CD4-positive, alpha-beta T cell (primary cell): ENCODE measurements around the gene PCDHA1. TPM values are rescaled to one million over a fixed set of nuclear protein-coding genes. Genes with fewer than 3 reads are reported as not detected.

Experiments
- ATAC-seq: fragments of 200-7000 bp; cut with Tn5 transposase; one replicate; pipeline ENCODE4 v1.10.0; 2022; ENCODE audit warnings: mild to moderate bottlenecking; ENCODE audit not compliant: poor library complexity
- CTCF ChIA-PET: fragments of 350-600 bp; sonication (Branson Sonifier 250); formaldehyde crosslinking; loops from one replicate; lab custom pipeline; 2021; ENCODE audit warnings: antibody characterized with exemption, inconsistent platforms; lab: Charles Lee
- POLR2A ChIA-PET: fragments of 350-600 bp; sonication (Branson Sonifier 250); formaldehyde crosslinking; loops from one replicate; lab custom pipeline; 2021; ENCODE audit warnings: antibody characterized with exemption, inconsistent platforms; lab: Charles Lee
- DNase-seq, 14 experiments: peaks; one replicate each; pipeline ENCODE4 v3.0.0-alpha.2; 2013 to 2020; ENCODE audit warnings: mixed read lengths in 2 of 14
- H3K27ac ChIP-seq, 2 donors: one replicate each; pipeline versions ENCODE4 v1.5.1 to v1.7.0; 2013; ENCODE audit warnings: low read length in 2 of 2, low read depth in 1 of 2, mild to moderate bottlenecking in 1 of 2
- H3K27me3 ChIP-seq, 2 experiments: 1 replicate in 1 of 2; 2 replicates in 1 of 2; pipeline versions ENCODE4 v1.6.1 to v1.7.0; 2013; ENCODE audit warnings: low read length in 2 of 2, control low read depth in 1 of 2, mild to moderate bottlenecking in 1 of 2, moderate library complexity in 1 of 2; ENCODE audit not compliant: insufficient read depth in 2 of 2, control insufficient read depth in 1 of 2
- H3K36me3 ChIP-seq: one replicate; pipeline ENCODE4 v1.6.1; 2013; ENCODE audit warnings: low read length, control low read depth; ENCODE audit not compliant: insufficient read depth
- H3K4me1 ChIP-seq: one replicate; pipeline ENCODE4 v1.6.1; 2013; ENCODE audit warnings: low read length, control low read depth; ENCODE audit not compliant: insufficient read depth
- H3K4me3 ChIP-seq: one replicate; pipeline ENCODE4 v1.5.1; 2013; ENCODE audit warnings: mild to moderate bottlenecking, low read length, moderate library complexity
- H3K9me3 ChIP-seq, 2 experiments: 1 replicate in 1 of 2; 2 replicates in 1 of 2; pipeline versions ENCODE4 v1.6.1 to v1.7.0; 2013; ENCODE audit warnings: low read length in 2 of 2, mild to moderate bottlenecking in 2 of 2, control low read depth in 1 of 2, moderate library complexity in 1 of 2; ENCODE audit not compliant: control insufficient read depth in 1 of 2, insufficient read depth in 1 of 2
- H3K27ac Mint-ChIP-seq: one replicate; pipeline ENCODE4 v1.8.0; 2020; ENCODE audit warnings: mixed read lengths
- H3K27me3 Mint-ChIP-seq: one replicate; pipeline ENCODE4 v1.8.0; 2021; ENCODE audit warnings: mixed read lengths
- H3K36me3 Mint-ChIP-seq: one replicate; pipeline ENCODE4 v1.8.0; 2021; ENCODE audit warnings: low read depth, mixed read lengths
- H3K4me1 Mint-ChIP-seq: one replicate; pipeline ENCODE4 v1.8.0; 2021; ENCODE audit warnings: low read depth, mixed read lengths
- H3K4me3 Mint-ChIP-seq: one replicate; pipeline ENCODE4 v1.8.0; 2020; ENCODE audit warnings: mild to moderate bottlenecking, mixed read lengths
- H3K9me3 Mint-ChIP-seq: one replicate; pipeline ENCODE4 v1.8.0; 2020; ENCODE audit warnings: mixed read lengths
- CTCF ChIP-seq: fragments of 200-600 bp; IDR thresholded peaks from one replicate; pipeline ENCODE4 v1.8.0; 2022; ENCODE audit warnings: antibody characterized with exemption, mild to moderate bottlenecking
- intact Hi-C, 2 experiments: fragments of 100-400 bp; cut with DNase I in 1 of 2; cut with micrococcal nuclease in 1 of 2; formaldehyde crosslinking; loops; one replicate each; pipeline versions ENCODE4 v1.15.1 to v1.9.0; 2023 to 2025; cut with DNase I, micrococcal nuclease
- total RNA-seq, 174 experiments: library from RNA in 2 of 174; stranded (reverse) in 2 of 174; gene quantifications; one replicate each; pipeline ENCODE4 v1.2.3 and lab custom pipeline; 2021 to 2026

The PCDHA1 gene
- total RNA-seq, 2 experiments from 2014 or later: not detected

- H3K36me3 Mint-ChIP-seq: peaks cover 64% of the 10 kb centered on the region
- ChIA-PET POLR2A (no interaction called here), CTCF (no interaction called here)
- no peaks in the 10 kb centered on the region for H3K4me1 ChIP-seq
- TF ChIP-seq CTCF: no peak
- DNase-seq: no peak
- no peaks in the 10 kb centered on the region for H3K36me3 ChIP-seq
- H3K27ac ChIP-seq: no peak overlapping the region
- H3K9me3 Mint-ChIP-seq: peaks cover 50% of the 10 kb centered on the region
- no peak for ATAC-seq
- peaks cover 0 to 9% of the 10 kb centered on the region in 2 experiments for H3K27me3 ChIP-seq
- H3K4me3 ChIP-seq: no peak overlapping the region
- no peaks in the 10 kb centered on the region for H3K4me1 Mint-ChIP-seq
- H3K27ac Mint-ChIP-seq: no peak overlapping the region
- no peak overlapping the region for H3K4me3 Mint-ChIP-seq
- intact Hi-C loops: no loop called here
- H3K9me3 ChIP-seq: peaks cover 27 to 70% of the 10 kb centered on the region in 2 experiments
- peaks cover 18% of the 10 kb centered on the region for H3K27me3 Mint-ChIP-seq
Observed at GRCh38 chr5:140753561-140753960, 32.4 kb upstream of the PCDHA1 start.

GRCh38 chr5:140764177-140764973, 21.6 kb upstream of the PCDHA1 start:
- DNase-seq (no peak), ATAC-seq (no peak)
- H3K36me3 Mint-ChIP-seq: peaks cover 53% of the 10 kb centered on the region
- H3K27me3 Mint-ChIP-seq: no peaks in the 10 kb centered on the region
- H3K27ac Mint-ChIP-seq: no peak overlapping the region
- POLR2A ChIA-PET: no interaction called here
- no peaks in the 10 kb centered on the region for H3K4me1 ChIP-seq
- no peak for TF ChIP-seq CTCF
- H3K27me3 ChIP-seq: no peaks in the 10 kb centered on the region
- H3K9me3 Mint-ChIP-seq: peaks cover 12% of the 10 kb centered on the region
- no peak overlapping the region for H3K4me3 ChIP-seq
- CTCF ChIA-PET: no interaction called here
- intact Hi-C loops: no loop called here
- H3K9me3 ChIP-seq: peaks cover 43 to 77% of the 10 kb centered on the region in 2 experiments
- no peaks in the 10 kb centered on the region for H3K4me1 Mint-ChIP-seq
- H3K4me3 Mint-ChIP-seq: no peak overlapping the region
- no peaks in the 10 kb centered on the region for H3K36me3 ChIP-seq
- no peak overlapping the region for H3K27ac ChIP-seq

- TF ChIP-seq CTCF: no peak
Observed at GRCh38 chr5:140767444-140767843, 18.5 kb upstream of the PCDHA1 start.

More at GRCh38 chr5:140767444-140767843, 18.5 kb upstream of the PCDHA1 start:
- Histone ChIP-seq H3K27me3 (no peaks in the 10 kb centered on the region), H3K4me1 (no peaks in the 10 kb centered on the region), H3K9me3 (peaks cover 33 to 89% of the 10 kb centered on the region in 2 experiments), H3K4me3 (no peak overlapping the region), H3K27ac (no peak overlapping the region), H3K36me3 (no peaks in the 10 kb centered on the region)
- CTCF ChIA-PET: no interaction called here
- H3K36me3 Mint-ChIP-seq: peaks cover 45% of the 10 kb centered on the region
- intact Hi-C loops: no loop called here
- DNase-seq (no peak), ATAC-seq (no peak)
- peaks cover 8% of the 10 kb centered on the region for H3K9me3 Mint-ChIP-seq
- POLR2A ChIA-PET: no interaction called here
- H3K4me1 Mint-ChIP-seq: no peaks in the 10 kb centered on the region
- no peak overlapping the region for H3K4me3 Mint-ChIP-seq
- no peaks in the 10 kb centered on the region for H3K27me3 Mint-ChIP-seq
- no peak overlapping the region for H3K27ac Mint-ChIP-seq
